Psoas muscle (tissue), 8 donors: ENCODE results near the gene PCDH12. TPM values are rescaled to one million over a fixed set of nuclear protein-coding genes. Genes with fewer than 3 reads are reported as not detected.

ENCODE experiments used
- ATAC-seq, 4 donors: fragments of 200-7000 bp; cut with Tn5 transposase; one replicate each; pipeline ENCODE4 v1.9.1; 2020; ENCODE audit warnings: moderate library complexity in 3 of 4, mild to moderate bottlenecking in 2 of 4
- DNase-seq, 2 donors: peaks; one replicate each; pipeline ENCODE4 v3.0.0-alpha.2; 2020
- H3K27ac ChIP-seq: fragments of 200-600 bp; one replicate; pipeline ENCODE4 v1.8.0; 2022
- H3K27me3 ChIP-seq, 3 donors: fragments of 200-600 bp in 1 of 3; one replicate each; pipeline versions ENCODE4 v1.6.1 to v1.8.0; 2013 to 2022; ENCODE audit warnings: low read length in 2 of 3, mild to moderate bottlenecking in 2 of 3, moderate library complexity in 1 of 3; ENCODE audit not compliant: insufficient read depth in 3 of 3
- H3K36me3 ChIP-seq, 2 donors: fragments of 200-600 bp in 1 of 2; one replicate each; pipeline versions ENCODE4 v1.6.1 to v1.8.0; 2013 to 2022; ENCODE audit warnings: low read depth in 1 of 2, mild to moderate bottlenecking in 1 of 2, moderate library complexity in 1 of 2; ENCODE audit not compliant: insufficient read depth in 1 of 2
- H3K4me1 ChIP-seq: fragments of 200-600 bp; one replicate; pipeline ENCODE4 v1.8.0; 2022
- H3K4me3 ChIP-seq: fragments of 200-600 bp; one replicate; pipeline ENCODE4 v1.8.0; 2022; ENCODE audit warnings: mild to moderate bottlenecking
- H3K9me3 ChIP-seq: fragments of 200-600 bp; one replicate; pipeline ENCODE4 v1.8.0; 2022
- WGBS, 3 donors: extraction: QIAGEN DNeasy Blood & Tissue Kit; methylation state at CpG; one replicate each; pipeline versions ENCODE4 v1.1.6 to v1.1.7; 2013; 5-methylcytosine and 5-hydroxymethylcytosine counted together
- intact Hi-C, 2 donors: fragments of 100-400 bp; cut with DNase I; formaldehyde crosslinking; loops; one replicate each; pipeline versions ENCODE4 v1.11.0 to v1.14.2; 2022
- polyA plus RNA-seq, 3 donors: library from polyadenylated mRNA; stranded (reverse); fragments of 200-250 nt; gene quantifications; one replicate each; pipeline ENCODE4 v1.2.3, GENCODE V29; 2013
- total RNA-seq, 4 donors: library from RNA; stranded (reverse); fragmentation: NEBNext Ultra II Directional in 2 of 4; extraction: Animal tissue kit (Norgen Biotek cat#: 25700) in 2 of 4; gene quantifications; one replicate each; pipeline versions ENCODE4 v1.2.1 to v1.2.4, GENCODE V29; 2021 to 2023
- TF ChIP-seq, protein P1 (sequence below): fragments of 200-600 bp; IDR thresholded peaks from one replicate; pipeline ENCODE4 v1.8.0; 2022; ENCODE audit warnings: antibody characterized with exemption
- donor health status: healthy with polysubstance abuse.
- donor health status: DM: no; HTN: no; CAD: no; lungs with moderate emphysema.
- donor health status: Bipolar disorder and iron deficiency.
- donor health status: healthy.
- donor health status: DM: yes; HTN: yes; CAD: no.
- donor health status: DM: no; HTN: no; CAD: no.
- donor health status: DM: no; HTN: no; CAD: no.
- donor health status: DM: yes; HTN: yes; CAD: no.

Gene PCDH12
- total and polyA plus RNA-seq, 7 donors, result 1.4 to 6.0 (median 2.7) TPM

DNA sequence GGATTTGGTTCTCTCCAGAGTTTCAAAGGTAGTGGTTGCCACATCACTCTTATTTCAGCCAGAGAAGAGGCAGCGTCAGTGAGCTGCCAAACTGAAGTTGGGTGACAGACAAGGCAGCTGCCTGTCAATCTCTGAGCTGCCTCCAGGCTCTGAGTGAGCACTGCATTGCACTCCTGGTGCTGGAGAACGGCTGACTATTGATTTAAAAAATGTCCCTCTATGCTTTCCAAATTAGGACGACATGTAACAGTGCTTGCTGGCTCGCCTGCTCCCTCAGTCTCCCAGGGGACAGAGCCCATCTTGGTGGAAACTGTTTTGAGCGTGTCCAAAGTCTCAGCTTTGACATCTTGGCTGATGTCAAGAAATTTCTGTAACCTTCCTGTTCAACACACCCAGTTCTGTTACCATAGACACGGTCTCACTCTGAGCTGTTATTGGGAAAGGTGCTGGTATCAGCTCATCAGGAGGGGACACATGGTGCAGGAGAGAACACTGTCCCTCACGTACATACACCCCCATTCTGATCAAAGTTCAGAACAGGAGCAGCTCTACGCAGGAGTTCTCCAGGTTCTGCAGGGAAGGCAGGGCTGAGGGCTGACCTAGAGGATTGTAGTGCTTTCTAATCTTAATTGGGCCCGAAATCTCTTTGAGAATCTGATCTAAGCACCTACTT lies 15.7 kb downstream of the PCDH12 start:
- peaks cover 8 to 26% of the 10 kb centered on the region in 2 donors for H3K36me3 ChIP-seq

DNA sequence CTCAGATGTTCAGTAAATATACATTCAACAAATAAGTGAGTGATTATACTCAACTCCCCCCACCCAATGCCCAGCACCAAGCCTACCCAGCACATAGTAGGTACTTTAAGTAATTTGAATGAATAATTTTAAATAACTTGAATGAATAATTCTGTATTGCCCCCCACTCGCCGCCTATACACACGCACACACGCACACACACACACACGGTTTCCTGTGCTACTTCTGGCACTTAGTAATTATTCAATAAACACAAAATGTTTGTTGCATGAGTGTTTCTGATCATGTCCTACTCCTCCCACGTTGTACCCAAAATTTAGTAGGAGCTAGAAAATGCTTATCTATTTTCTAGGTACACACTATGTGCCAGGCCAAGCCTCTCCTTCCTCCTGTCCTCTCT lies 16.2 kb downstream of the PCDH12 start:
- Histone ChIP-seq H3K9me3 (no peaks in the 10 kb centered on the region), H3K27me3 (peaks cover 0 to 3% (median 0%) of the 10 kb centered on the region in 3 donors), H3K27ac (peak overlapping the region; percentile 19), H3K36me3 (peaks cover 13 to 32% of the 10 kb centered on the region in 2 donors), H3K4me1 (peaks cover 22% of the 10 kb centered on the region), H3K4me3 (no peak overlapping the region)
- TF ChIP-seq, protein P1, sequence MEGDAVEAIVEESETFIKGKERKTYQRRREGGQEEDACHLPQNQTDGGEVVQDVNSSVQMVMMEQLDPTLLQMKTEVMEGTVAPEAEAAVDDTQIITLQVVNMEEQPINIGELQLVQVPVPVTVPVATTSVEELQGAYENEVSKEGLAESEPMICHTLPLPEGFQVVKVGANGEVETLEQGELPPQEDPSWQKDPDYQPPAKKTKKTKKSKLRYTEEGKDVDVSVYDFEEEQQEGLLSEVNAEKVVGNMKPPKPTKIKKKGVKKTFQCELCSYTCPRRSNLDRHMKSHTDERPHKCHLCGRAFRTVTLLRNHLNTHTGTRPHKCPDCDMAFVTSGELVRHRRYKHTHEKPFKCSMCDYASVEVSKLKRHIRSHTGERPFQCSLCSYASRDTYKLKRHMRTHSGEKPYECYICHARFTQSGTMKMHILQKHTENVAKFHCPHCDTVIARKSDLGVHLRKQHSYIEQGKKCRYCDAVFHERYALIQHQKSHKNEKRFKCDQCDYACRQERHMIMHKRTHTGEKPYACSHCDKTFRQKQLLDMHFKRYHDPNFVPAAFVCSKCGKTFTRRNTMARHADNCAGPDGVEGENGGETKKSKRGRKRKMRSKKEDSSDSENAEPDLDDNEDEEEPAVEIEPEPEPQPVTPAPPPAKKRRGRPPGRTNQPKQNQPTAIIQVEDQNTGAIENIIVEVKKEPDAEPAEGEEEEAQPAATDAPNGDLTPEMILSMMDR, result no peak
- intact Hi-C loops, result no loop called here
- ATAC-seq (peak in 2 of 4 donors; percentile 2), DNase-seq (no peak)
- 66 to 83% (median 74%) methylated on average over 6 of the region's 6 CpGs for WGBS, 3 donors

More for the DNA sequence above, 15.7 kb downstream of the PCDH12 start:
- TF ChIP-seq, protein P1, result no peak
- no peaks in the 10 kb centered on the region for H3K9me3 ChIP-seq
- peaks cover 22% of the 10 kb centered on the region for H3K4me1 ChIP-seq
- no peak overlapping the region for H3K4me3 ChIP-seq
- H3K27ac ChIP-seq, result peak overlapping the region; percentile 19
- DNase-seq (peak; percentile 35 to 61), ATAC-seq (peak; percentile 78 to 90 (median 86))
- peaks cover 0 to 3% (median 0%) of the 10 kb centered on the region in 3 donors for H3K27me3 ChIP-seq
- intact Hi-C loops, result no loop called here
- WGBS, 3 donors, result 28 to 41% (median 30%) methylated on average over 9 of the region's 9 CpGs

DNA sequence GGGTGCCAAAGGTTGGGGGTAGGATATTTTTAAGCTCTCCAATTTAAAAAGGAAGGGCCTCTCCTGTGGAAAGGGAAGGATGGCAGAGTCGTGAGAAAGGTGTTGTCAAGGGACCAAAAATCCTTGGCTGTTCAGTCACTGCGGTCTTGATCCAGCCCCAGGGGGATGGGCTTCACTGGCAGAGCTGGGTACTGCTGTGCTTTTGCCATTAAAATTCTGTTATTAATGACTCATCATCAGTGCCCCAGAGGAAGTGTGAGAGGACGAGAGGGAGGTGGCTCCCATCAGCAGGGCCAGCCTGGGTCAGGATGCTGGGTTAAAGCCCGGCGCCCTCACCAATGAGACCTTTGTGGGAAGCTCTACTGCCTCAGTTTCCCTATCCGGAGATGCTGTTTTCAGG lies 16.7 kb downstream of the PCDH12 start:
- ATAC-seq (peak; percentile 29 to 57 (median 53)), DNase-seq (peak in 1 of 2 donors; percentile 33)
- intact Hi-C loops, result no loop called here
- H3K27ac ChIP-seq, result peak overlapping the region; percentile 8
- H3K4me3 ChIP-seq, result no peak overlapping the region
- peaks cover 14 to 37% of the 10 kb centered on the region in 2 donors for H3K36me3 ChIP-seq
- H3K4me1 ChIP-seq, result peaks cover 22% of the 10 kb centered on the region
- TF ChIP-seq, protein P1, result no peak
- 57 to 68% (median 59%) methylated on average over 6 of the region's 6 CpGs for WGBS, 3 donors
- peaks cover 0 to under 1% (median 0%) of the 10 kb centered on the region in 3 donors for H3K27me3 ChIP-seq
- no peaks in the 10 kb centered on the region for H3K9me3 ChIP-seq

DNA sequence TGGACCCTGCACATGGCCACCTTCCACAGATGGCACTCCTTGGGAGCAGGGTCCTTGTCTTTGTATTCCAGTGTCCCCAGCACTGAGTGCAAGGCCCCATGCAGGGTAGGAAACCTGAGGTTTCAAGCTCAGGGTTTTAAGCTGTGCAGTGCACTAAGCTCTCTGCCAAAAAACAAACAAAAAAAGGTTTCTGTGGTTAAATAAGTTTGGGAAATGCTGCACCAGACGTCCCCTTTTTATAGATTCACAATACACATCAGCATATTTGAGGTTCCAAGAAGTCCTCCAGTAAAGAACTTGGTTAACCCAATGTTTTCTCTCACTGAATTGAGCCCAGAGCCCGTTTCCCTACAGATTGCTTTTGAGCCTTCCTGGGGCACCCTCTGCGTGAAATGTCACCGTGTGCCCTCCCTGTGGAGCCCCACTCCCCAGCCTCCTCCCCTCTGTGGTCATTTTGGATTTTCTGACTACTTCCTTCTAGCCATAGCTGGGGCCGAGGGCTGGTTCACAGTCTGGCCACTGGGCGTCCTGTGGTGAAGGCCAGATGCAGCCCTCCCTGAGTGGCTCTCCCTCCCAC lies 17.2 kb downstream of the PCDH12 start:
- H3K27me3 ChIP-seq, result no peaks in the 10 kb centered on the region
- TF ChIP-seq, protein P1, result no peak
- intact Hi-C loops, result no loop called here
- ATAC-seq (peak in 3 of 4 donors; percentile 7 to 26 (median 17)), DNase-seq (no peak)
- H3K4me3 ChIP-seq, result no peak overlapping the region
- H3K9me3 ChIP-seq, result no peaks in the 10 kb centered on the region
- H3K4me1 ChIP-seq, result peaks cover 19% of the 10 kb centered on the region
- 45 to 62% (median 49%) methylated on average over 6 of the region's 6 CpGs for whole genome bisulfite sequencing, 3 donors
- H3K27ac ChIP-seq, result peak overlapping the region; percentile 8
- peaks cover 17 to 42% of the 10 kb centered on the region in 2 donors for H3K36me3 ChIP-seq
